ENCODE results near the gene GPR162. TPM values are rescaled to one million over a fixed set of nuclear protein-coding genes. Genes with fewer than 3 reads are reported as not detected.

The GPR162 gene
- total RNA-seq, 1 experiment from 2014 or later = 2.4 TPM

DNA sequence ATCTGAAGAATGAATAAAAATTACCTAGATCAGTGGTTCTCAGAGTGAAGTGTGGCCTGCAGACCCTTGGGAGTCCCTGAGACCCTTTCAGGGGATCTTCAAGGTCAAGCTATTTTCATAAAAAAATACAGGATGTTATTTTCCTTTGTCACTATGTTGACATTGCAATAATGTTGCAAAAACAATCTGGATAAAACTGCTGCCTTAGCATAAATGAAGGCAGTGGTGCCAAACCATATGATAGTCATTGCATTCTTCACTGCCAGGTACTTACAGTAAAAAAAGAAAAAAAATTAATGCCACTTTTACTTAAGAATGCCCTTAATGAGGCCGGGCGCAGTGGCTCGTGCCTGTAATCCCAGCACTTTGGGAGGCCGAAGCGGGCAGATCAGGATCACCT lies 34.3 kb upstream of the GPR162 start:
- H3F3A ChIP-seq (ENCODE audit: insufficient read depth, low read depth) = 0 out of 2 replicates have a peak, but pooled peaks cover 2% of the 10 kb centered on the region
- H3K27ac ChIP-seq = no peak overlapping the region
- H4K20me1 ChIP-seq (ENCODE audit: insufficient read depth) = no peaks in the 10 kb centered on the region
- BruUV-seq (replicated peaks) = no TSS peak
- H2AFZ ChIP-seq = no peak overlapping the region
- no peaks in the 10 kb centered on the region for H3K36me3 ChIP-seq (ENCODE audit: low read depth)
- H3K9me2 ChIP-seq (ENCODE audit: insufficient read depth) = no peaks in the 10 kb centered on the region
- H3K4me1 ChIP-seq (replicated peaks; ENCODE audit: insufficient read depth) = no peaks in the 10 kb centered on the region
- H3K4me3 ChIP-seq = no peak overlapping the region
- intact Hi-C loops (cut with micrococcal nuclease; ENCODE audit: unreplicated experiment) = no loop called here
- DNase-seq = no peak
- CTCF ChIA-PET = interaction anchor here (0.6 kb wide), 1 partner anchor 105 kb away, joined by 3 read pairs; no protein-coding TSS in a partner anchor
- TF ChIP-seq, protein P1, sequence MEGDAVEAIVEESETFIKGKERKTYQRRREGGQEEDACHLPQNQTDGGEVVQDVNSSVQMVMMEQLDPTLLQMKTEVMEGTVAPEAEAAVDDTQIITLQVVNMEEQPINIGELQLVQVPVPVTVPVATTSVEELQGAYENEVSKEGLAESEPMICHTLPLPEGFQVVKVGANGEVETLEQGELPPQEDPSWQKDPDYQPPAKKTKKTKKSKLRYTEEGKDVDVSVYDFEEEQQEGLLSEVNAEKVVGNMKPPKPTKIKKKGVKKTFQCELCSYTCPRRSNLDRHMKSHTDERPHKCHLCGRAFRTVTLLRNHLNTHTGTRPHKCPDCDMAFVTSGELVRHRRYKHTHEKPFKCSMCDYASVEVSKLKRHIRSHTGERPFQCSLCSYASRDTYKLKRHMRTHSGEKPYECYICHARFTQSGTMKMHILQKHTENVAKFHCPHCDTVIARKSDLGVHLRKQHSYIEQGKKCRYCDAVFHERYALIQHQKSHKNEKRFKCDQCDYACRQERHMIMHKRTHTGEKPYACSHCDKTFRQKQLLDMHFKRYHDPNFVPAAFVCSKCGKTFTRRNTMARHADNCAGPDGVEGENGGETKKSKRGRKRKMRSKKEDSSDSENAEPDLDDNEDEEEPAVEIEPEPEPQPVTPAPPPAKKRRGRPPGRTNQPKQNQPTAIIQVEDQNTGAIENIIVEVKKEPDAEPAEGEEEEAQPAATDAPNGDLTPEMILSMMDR (conservative IDR thresholded peaks at IDR 0.05) = no peak
- TF ChIP-seq EZH2 (IDR thresholded peaks at IDR 0.05; ENCODE audit: low read depth) = no peak
- H3K27me3 ChIP-seq (ENCODE audit: insufficient read depth, low read depth) = peaks cover 8% of the 10 kb centered on the region; the same call in 1 of the 2 replicates
- no peak overlapping the region for H3K4me2 ChIP-seq
- H3K79me2 ChIP-seq (ENCODE audit: low read depth) = no peaks in the 10 kb centered on the region
- POLR2A ChIA-PET (ENCODE audit: unreplicated experiment) = interaction anchor here (0.6 kb wide), 2 partner anchors 21 to 335 kb away, joined by 3 read pairs; partner anchors contain the start of genes PTMS and TAPBPL
- H3K9me3 ChIP-seq (ENCODE audit: insufficient read depth, low read depth) = no peaks in the 10 kb centered on the region

DNA sequence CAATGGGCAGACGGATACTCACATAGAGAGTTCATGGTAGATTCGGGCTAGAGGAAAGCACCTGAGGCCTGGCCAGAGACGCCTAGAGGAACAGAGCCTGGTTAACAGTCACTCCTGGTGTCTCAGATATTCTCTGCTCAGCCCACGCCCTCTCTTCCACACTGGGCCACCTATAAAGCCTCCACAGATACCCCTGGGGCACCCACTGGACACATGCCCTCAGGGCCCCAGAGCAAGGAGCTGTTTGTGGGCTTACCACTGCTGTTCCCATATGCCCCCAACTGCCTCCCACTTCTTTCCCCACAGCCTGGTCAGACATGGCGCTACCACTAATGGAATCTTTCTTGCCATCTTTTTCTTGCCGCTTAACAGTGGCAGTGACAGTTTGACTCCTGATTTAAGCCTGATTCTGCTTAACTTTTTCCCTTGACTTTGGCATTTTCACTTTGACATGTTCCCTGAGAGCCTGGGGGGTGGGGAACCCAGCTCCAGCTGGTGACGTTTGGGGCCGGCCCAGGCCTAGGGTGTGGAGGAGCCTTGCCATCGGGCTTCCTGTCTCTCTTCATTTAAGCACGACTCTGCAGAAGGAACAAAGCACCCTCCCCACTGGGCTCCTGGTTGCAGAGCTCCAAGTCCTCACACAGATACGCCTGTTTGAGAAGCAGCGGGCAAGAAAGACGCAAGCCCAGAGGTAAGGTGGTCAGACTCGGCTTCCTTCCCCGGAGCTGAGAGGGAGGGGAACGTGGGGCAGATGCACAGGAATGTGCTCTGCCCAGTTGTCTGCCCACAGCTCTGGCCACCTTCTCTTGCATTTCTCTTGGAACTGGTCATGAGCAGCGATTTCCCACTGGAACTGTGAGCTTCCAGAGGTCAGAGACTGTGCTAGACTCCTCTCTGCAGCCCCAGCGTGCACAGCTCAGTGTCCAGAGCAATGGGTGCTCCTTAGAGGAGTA lies 32.4 kb upstream of the GPR162 start, which contains the start of gene CD4:
Gene CD4, plus strand, starts transcription at position 557 of the 953 bp plus-strand sequence. CDS start 10,611 bp downstream, outside the sequence.
- H3K36me3 ChIP-seq (ENCODE audit: low read depth) = no peaks in the 10 kb centered on the region
- ChIA-PET CTCF (interaction anchor here (1.1 kb wide), 1 partner anchor 36 kb away, joined by 4 read pairs; the partner anchor contains the start of gene MLF2), POLR2A (ENCODE audit: unreplicated experiment) (interaction anchor here (0.5 to 1.1 kb wide), 3 partner anchors 65 to 185 kb away, joined by 3 read pairs; partner anchors contain the start of gene COPS7A)
- no peak within 1 kb of the TSS for H3K4me3 ChIP-seq
- intact Hi-C loops (cut with micrococcal nuclease; ENCODE audit: unreplicated experiment) = no loop called here
- no peak for TF ChIP-seq EZH2 (IDR thresholded peaks at IDR 0.05; ENCODE audit: low read depth)
- TF ChIP-seq, protein P1 (conservative IDR thresholded peaks at IDR 0.05) = no peak
- no peaks in the 10 kb centered on the region for H3K4me1 ChIP-seq (replicated peaks; ENCODE audit: insufficient read depth)
- no peaks in the 10 kb centered on the region for H3K79me2 ChIP-seq (ENCODE audit: low read depth)
- BruUV-seq (replicated peaks) = no TSS peak
- H3K27ac ChIP-seq = no peak within 1 kb of the TSS
- peak in 1 of 2 experiments; percentile 37 for DNase-seq
- H3F3A ChIP-seq (ENCODE audit: insufficient read depth, low read depth) = 0 out of 2 replicates have a peak, but pooled peaks cover 2% of the 10 kb centered on the region
- H3K9me3 ChIP-seq (ENCODE audit: insufficient read depth, low read depth) = no peaks in the 10 kb centered on the region
- H2AFZ ChIP-seq = no peak within 1 kb of the TSS
- H3K9me2 ChIP-seq (ENCODE audit: insufficient read depth) = no peaks in the 10 kb centered on the region
- H3K4me2 ChIP-seq = no peak within 1 kb of the TSS
- peaks cover 25% of the 10 kb centered on the region; the same call in 1 of the 2 replicates for H3K27me3 ChIP-seq (ENCODE audit: insufficient read depth, low read depth)
- H4K20me1 ChIP-seq (ENCODE audit: insufficient read depth) = no peaks in the 10 kb centered on the region

DNA sequence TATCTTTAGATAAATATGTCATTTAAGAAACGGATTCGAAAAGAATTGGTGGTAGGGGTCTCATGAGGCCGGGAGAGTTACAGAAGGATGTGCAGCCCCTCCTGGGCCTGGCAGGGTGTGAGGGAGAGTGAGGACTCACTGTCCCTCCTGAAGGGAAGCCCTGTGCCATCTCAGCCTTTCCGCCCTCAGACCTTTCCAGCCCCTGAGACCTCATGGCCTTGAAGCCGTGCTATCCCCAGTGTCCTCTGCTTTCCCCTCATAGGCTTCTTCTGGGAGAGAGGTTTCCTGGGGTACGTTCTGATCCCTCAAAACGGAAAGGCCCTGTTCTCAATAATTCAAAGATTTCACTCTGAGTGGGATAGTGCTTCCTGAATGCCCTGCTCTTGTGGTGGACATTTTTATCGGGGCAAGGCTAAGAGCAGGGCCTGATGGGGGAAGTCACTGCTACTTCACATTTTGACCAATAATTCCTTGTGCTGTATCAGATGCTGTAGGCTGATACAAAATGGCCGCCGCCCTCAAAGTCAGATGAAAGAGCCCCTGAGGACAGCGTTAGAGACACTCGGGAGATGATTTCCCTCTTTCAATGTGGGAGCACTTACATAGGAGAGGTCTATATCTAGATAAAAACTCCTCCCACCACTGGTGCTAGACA lies 31.0 kb upstream of the GPR162 start:
- Histone ChIP-seq H3K9me3 (ENCODE audit: insufficient read depth, low read depth) (no peaks in the 10 kb centered on the region), H2AFZ (no peak overlapping the region), H3K4me3 (no peak overlapping the region), H4K20me1 (ENCODE audit: insufficient read depth) (no peaks in the 10 kb centered on the region), H3K4me2 (no peak overlapping the region), H3K4me1 (replicated peaks; ENCODE audit: insufficient read depth) (no peaks in the 10 kb centered on the region), H3K27me3 (ENCODE audit: insufficient read depth, low read depth) (peaks cover 39% of the 10 kb centered on the region), H3K79me2 (ENCODE audit: low read depth) (no peaks in the 10 kb centered on the region), H3F3A (ENCODE audit: insufficient read depth, low read depth) (0 out of 2 replicates have a peak, but pooled peaks cover 2% of the 10 kb centered on the region), H3K36me3 (ENCODE audit: low read depth) (no peaks in the 10 kb centered on the region), H3K9me2 (ENCODE audit: insufficient read depth) (no peaks in the 10 kb centered on the region), H3K27ac (no peak overlapping the region)
- ChIA-PET POLR2A (ENCODE audit: unreplicated experiment) (interaction anchor here (0.6 kb wide), 1 partner anchor 25 kb away, joined by 4 read pairs; the partner anchor contains the start of gene PTMS), CTCF (no interaction called here)
- TF ChIP-seq, protein P1 (conservative IDR thresholded peaks at IDR 0.05) = no peak
- no peak for TF ChIP-seq EZH2 (IDR thresholded peaks at IDR 0.05; ENCODE audit: low read depth)
- BruUV-seq (replicated peaks) = no TSS peak
- intact Hi-C loops (cut with micrococcal nuclease; ENCODE audit: unreplicated experiment) = no loop called here
- DNase-seq = no peak

Data from PC-9 (cell line).